ENCODE results near the gene CRYGN. TPM values are rescaled to one million over a fixed set of nuclear protein-coding genes. Genes with fewer than 3 reads are reported as not detected.

CRYGN gene
- total and polyA plus RNA-seq, 2 experiments from 2014 or later, result 0.59 to 1.5 TPM

DNA sequence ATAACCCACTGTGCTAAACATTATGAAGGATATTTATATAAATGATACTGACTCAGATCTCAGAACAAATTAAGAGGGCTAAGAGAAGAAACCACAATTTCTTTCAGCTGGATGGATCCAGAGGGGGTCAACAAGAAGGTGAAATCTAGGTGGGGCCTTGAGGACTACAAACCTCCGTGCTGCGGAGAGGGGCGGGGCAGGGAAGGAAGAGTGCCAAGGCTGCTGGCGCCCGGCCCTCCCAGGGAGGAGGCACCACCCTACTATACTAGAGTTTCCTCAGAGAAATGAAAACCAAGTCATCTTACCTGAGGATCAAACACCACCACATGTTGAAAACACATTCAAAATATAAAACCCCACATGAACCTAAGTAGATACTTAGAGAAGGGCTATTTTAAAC, 29.3 kb upstream of the CRYGN start (continued):
- no peak for TF ChIP-seq ZNF462 (CRISPR knock-in tag; IDR thresholded peaks at IDR 0.05)

DNA sequence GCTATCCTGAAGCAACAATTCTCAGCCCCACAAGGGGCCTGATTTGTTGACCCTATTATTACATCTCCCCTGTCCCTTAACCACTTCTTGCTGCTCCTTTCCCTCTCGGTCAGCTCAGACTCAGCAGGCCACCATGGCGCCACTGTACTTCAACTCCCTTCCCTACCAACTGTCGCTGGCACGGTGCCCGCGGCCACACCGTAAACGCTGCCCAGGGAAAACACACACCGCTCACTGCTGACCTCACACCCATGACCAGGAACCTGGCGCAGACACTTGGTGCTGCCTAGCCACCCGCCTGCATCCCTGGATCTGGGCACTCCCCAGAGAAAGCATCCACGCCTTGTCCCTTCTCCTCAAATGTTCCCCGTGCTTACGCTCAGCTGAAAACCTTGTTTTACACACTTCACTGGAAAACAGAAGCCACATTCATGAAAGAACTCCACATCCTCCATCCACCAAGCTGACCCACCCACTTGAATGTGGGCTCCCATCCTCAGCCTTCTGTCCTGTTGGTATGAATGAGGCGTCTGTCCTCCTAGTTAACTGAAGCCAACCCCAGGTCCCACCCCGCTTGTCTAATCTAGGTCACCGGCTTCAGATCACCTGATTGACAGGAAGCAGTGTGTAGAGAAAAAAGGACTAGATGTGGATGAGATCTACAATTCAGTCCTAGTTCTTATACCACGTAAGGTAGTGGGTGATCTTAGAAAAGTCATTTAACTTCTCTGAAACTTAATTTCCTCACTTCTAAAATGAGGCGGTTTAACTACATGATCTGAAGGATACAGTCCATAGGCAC, 28.5 kb upstream of the CRYGN start:
- H3K9me3 Mint-ChIP-seq, result peaks cover 18% of the 10 kb centered on the region
- Histone ChIP-seq H2AFZ (no peak overlapping the region), H3K4me2 (no peak overlapping the region), H4K20me1 (replicated peaks; ENCODE audit: insufficient read depth) (no peaks in the 10 kb centered on the region), H3K79me2 (replicated peaks; ENCODE audit: insufficient read depth) (peaks cover 17% of the 10 kb centered on the region), H3K27ac (ENCODE audit: low read depth) (no peak overlapping the region), H3F3A (replicated peaks; ENCODE audit: low read depth) (peaks cover 7% of the 10 kb centered on the region), H3K27me3 (ENCODE audit: insufficient read depth) (no peaks in the 10 kb centered on the region), H3K4me3 (no peak overlapping the region), H3K9me2 (ENCODE audit: insufficient read depth) (no peaks in the 10 kb centered on the region), H3K36me3 (ENCODE audit: insufficient read depth) (peaks cover 40% of the 10 kb centered on the region), H3K4me1 (ENCODE audit: insufficient read depth) (peaks cover 38% of the 10 kb centered on the region)
- peaks cover 89% of the 10 kb centered on the region for H3K36me3 Mint-ChIP-seq (ENCODE audit: low read depth)
- H3K27ac Mint-ChIP-seq, result peak overlapping the region; percentile 47
- DNase-seq (ENCODE audit: low spot score), result no peak
- no peak for ATAC-seq
- peaks cover 9% of the 10 kb centered on the region for H3K27me3 Mint-ChIP-seq (ENCODE audit: insufficient read depth, low read depth, poor library complexity)
- no peak overlapping the region for H3K4me3 Mint-ChIP-seq
- peaks cover 63% of the 10 kb centered on the region for H3K4me1 Mint-ChIP-seq
- TF ChIP-seq STAT1 (IDR thresholded peaks at IDR 0.05; ENCODE audit: unreplicated experiment) (no peak), ZNF331 (CRISPR knock-in tag; IDR thresholded peaks at IDR 0.05; ENCODE audit: low read depth) (no peak), ZNF462 (CRISPR knock-in tag; IDR thresholded peaks at IDR 0.05) (no peak), ZNF114 (CRISPR knock-in tag; IDR thresholded peaks at IDR 0.05) (no peak), POLR2AphosphoS5 (IDR thresholded peaks at IDR 0.05; ENCODE audit: low read depth) (no peak), EZH2phosphoT487 (IDR thresholded peaks at IDR 0.05; ENCODE audit: unreplicated experiment) (no peak), NANOG (IDR thresholded peaks at IDR 0.05; ENCODE audit: borderline replicate concordance) (no peak)

Data from GM23338 (cell line).